Hepatocyte (in vitro differentiated cells): ENCODE measurements around the gene GRM4. TPM values are rescaled to one million over a fixed set of nuclear protein-coding genes. Genes with fewer than 3 reads are reported as not detected.

Experiments used
- DNase-seq: peaks from one replicate; pipeline ENCODE4 v3.0.0-alpha.2; 2016; ENCODE audit warnings: low spot score
- H2AFZ ChIP-seq: fragments of 200-600 bp; sonication (generic); 2 replicates; pipeline ENCODE4 v1.6.0; 2016; ENCODE audit warnings: antibody characterized with exemption, mild to moderate bottlenecking
- H3K27ac ChIP-seq: fragments of 200-600 bp; sonication (generic); 2 replicates; pipeline ENCODE4 v1.5.1; 2016; ENCODE audit warnings: mild to moderate bottlenecking
- H3K27me3 ChIP-seq: fragments of 200-600 bp; sonication (generic); 2 replicates; pipeline ENCODE4 v1.6.1; 2016
- H3K36me3 ChIP-seq: fragments of 200-600 bp; sonication (generic); replicated peaks from 2 replicates; pipeline ENCODE4 v1.5.1; 2016; ENCODE audit warnings: low read depth; ENCODE audit not compliant: insufficient read depth
- H3K4me1 ChIP-seq: fragments of 200-600 bp; sonication (generic); 2 replicates; pipeline ENCODE4 v1.5.1; 2016; ENCODE audit warnings: mild to moderate bottlenecking, moderate library complexity; ENCODE audit not compliant: insufficient read depth
- H3K4me2 ChIP-seq: fragments of 200-600 bp; sonication (generic); 2 replicates; pipeline ENCODE4 v1.6.0; 2016
- H3K4me3 ChIP-seq: fragments of 200-600 bp; sonication (generic); 2 replicates; pipeline ENCODE4 v1.5.1; 2016; ENCODE audit warnings: mild to moderate bottlenecking
- H3K79me2 ChIP-seq: fragments of 200-600 bp; sonication (generic); 2 replicates; pipeline ENCODE4 v1.6.0; 2017; ENCODE audit warnings: mild to moderate bottlenecking
- H3K9me2 ChIP-seq: fragments of 200-600 bp; sonication (generic); replicated peaks from 2 replicates; pipeline ENCODE4 v1.6.0; 2017; ENCODE audit warnings: mild to moderate bottlenecking; ENCODE audit not compliant: insufficient read depth
- H3K9me3 ChIP-seq: fragments of 200-600 bp; sonication (generic); 2 replicates; pipeline ENCODE4 v1.5.1; 2016; ENCODE audit warnings: low read depth, mild to moderate bottlenecking
- H4K20me1 ChIP-seq: fragments of 200-600 bp; sonication (generic); 2 replicates; pipeline ENCODE4 v1.6.0; 2016; ENCODE audit warnings: mild to moderate bottlenecking; ENCODE audit not compliant: insufficient read depth, poor library complexity, severe bottlenecking
- EZH2 ChIP-seq: fragments of 200-600 bp; sonication (generic); IDR thresholded peaks from 2 replicates; pipeline ENCODE4 v1.6.1; 2016; ENCODE audit warnings: antibody characterized with exemption, mild to moderate bottlenecking, borderline replicate concordance
- EZH2phosphoT487 ChIP-seq: fragments of 200-600 bp; sonication (generic); IDR thresholded peaks from one replicate; pipeline ENCODE4 v1.6.1; 2018; ENCODE audit warnings: antibody characterized with exemption, mild to moderate bottlenecking, low read depth, moderate library complexity; ENCODE audit not compliant: unreplicated experiment, severe bottlenecking
- WGBS: methylation state at CpG from one replicate; pipeline ENCODE4 v1.1.6; 2016; ENCODE audit warnings: low lambda C conversion rate; ENCODE audit errors: missing lambda C conversion rate; 5-methylcytosine and 5-hydroxymethylcytosine counted together
- polyA plus RNA-seq: library from polyadenylated mRNA; unstranded; fragments of >200 nt; fragmentation: Nextera tagmentation; extraction: Ambion mirVana; gene quantifications from 2 replicates; pipeline ENCODE4 v1.2.1, GENCODE V29; 2016
- total RNA-seq: library from RNA; depleted of rRNA; stranded (reverse); fragments of >200 nt; gene quantifications from 2 replicates; pipeline ENCODE4 v1.2.3, GENCODE V29; 2014
- TF ChIP-seq, protein P1 (sequence below): fragments of 200-600 bp; sonication (generic); IDR thresholded peaks from 2 replicates; pipeline ENCODE4 v1.5.1; 2016; ENCODE audit warnings: antibody characterized with exemption, mild to moderate bottlenecking; ENCODE audit not compliant: poor library complexity

GRM4 gene
- total and polyA plus RNA-seq, 2 experiments from 2014 or later = 0.03 TPM; not detected in 1

DNA sequence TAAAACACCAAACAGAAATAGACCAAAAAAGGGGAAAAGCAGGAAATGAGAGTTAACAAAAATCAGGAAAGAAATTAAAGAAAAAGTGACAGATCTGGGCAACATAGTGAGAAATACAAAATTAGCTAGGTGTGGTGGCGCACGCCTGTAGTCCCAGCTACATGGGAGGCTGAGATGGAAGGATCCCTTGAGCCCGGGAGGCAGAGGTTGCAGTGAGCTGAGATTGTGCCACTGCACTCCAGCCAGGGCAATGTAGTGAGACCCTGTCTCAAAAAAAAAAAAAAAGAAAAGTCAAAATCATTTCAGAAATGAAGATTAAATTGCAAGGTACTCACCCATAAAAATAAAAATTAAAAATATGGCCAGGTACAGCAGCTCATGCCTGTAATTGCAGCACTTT is 13.0 kb upstream of the GRM4 start:
- H3K79me2 ChIP-seq = no peaks in the 10 kb centered on the region
- no peaks in the 10 kb centered on the region for H4K20me1 ChIP-seq
- peaks cover 6% of the 10 kb centered on the region for H3K9me3 ChIP-seq
- no peaks in the 10 kb centered on the region for H3K9me2 ChIP-seq
- no peak overlapping the region for H2AFZ ChIP-seq
- no peak overlapping the region for H3K27ac ChIP-seq
- H3K36me3 ChIP-seq = no peaks in the 10 kb centered on the region
- H3K4me2 ChIP-seq = no peak overlapping the region
- TF ChIP-seq EZH2phosphoT487 = no peak
- TF ChIP-seq, protein P1, sequence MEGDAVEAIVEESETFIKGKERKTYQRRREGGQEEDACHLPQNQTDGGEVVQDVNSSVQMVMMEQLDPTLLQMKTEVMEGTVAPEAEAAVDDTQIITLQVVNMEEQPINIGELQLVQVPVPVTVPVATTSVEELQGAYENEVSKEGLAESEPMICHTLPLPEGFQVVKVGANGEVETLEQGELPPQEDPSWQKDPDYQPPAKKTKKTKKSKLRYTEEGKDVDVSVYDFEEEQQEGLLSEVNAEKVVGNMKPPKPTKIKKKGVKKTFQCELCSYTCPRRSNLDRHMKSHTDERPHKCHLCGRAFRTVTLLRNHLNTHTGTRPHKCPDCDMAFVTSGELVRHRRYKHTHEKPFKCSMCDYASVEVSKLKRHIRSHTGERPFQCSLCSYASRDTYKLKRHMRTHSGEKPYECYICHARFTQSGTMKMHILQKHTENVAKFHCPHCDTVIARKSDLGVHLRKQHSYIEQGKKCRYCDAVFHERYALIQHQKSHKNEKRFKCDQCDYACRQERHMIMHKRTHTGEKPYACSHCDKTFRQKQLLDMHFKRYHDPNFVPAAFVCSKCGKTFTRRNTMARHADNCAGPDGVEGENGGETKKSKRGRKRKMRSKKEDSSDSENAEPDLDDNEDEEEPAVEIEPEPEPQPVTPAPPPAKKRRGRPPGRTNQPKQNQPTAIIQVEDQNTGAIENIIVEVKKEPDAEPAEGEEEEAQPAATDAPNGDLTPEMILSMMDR = no peak
- no peak for TF ChIP-seq EZH2
- no peak overlapping the region for H3K4me3 ChIP-seq
- H3K27me3 ChIP-seq = peaks cover 15% of the 10 kb centered on the region
- H3K4me1 ChIP-seq = no peaks in the 10 kb centered on the region
- 98% methylated on average over 3 of the region's 3 CpGs for WGBS
- DNase-seq = no peak

GRCh38 chr6:34157851-34158250 is 12.0 kb upstream of the GRM4 start:
- H3K27me3 ChIP-seq = peaks cover 22% of the 10 kb centered on the region
- no peak overlapping the region for H3K4me3 ChIP-seq
- DNase-seq = no peak
- H4K20me1 ChIP-seq = no peaks in the 10 kb centered on the region
- H3K27ac ChIP-seq = no peak overlapping the region
- H3K36me3 ChIP-seq = no peaks in the 10 kb centered on the region
- H2AFZ ChIP-seq = no peak overlapping the region
- 89% methylated on average over 6 of the region's 6 CpGs for WGBS
- no peak overlapping the region for H3K4me2 ChIP-seq
- peaks cover 6% of the 10 kb centered on the region for H3K9me3 ChIP-seq
- no peaks in the 10 kb centered on the region for H3K79me2 ChIP-seq
- TF ChIP-seq EZH2phosphoT487 = no peak
- no peak for TF ChIP-seq EZH2
- TF ChIP-seq, protein P1 = no peak
- H3K4me1 ChIP-seq = no peaks in the 10 kb centered on the region
- H3K9me2 ChIP-seq = no peaks in the 10 kb centered on the region

DNA sequence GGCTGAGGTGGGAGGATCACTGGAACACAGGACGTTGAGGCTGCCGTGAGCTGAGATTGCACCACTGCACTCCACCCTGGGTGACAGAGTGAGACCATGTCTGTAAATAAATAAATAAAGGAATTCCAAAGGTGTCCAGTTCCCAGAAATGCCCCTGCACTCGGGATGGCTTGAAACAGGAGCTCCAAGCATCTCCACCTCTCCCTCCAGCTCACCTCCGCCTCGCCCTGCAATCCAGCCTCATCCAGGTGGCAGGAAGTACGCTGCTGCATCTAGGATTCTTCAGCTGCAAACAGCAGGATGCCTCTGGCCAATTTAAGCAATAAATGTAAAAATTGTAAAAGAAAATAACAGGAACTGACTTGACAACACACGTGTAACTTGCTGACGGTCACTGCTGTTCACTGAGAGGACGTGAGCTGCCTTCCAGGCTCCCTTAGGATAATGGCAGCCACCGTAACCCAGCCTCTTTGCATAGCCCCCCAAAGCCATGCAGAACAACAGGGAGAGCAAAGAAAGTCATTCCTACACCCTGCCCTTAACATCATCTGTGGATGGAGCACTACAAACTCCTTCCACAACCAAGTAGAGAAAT is 11.4 kb upstream of the GRM4 start:
- no peaks in the 10 kb centered on the region for H3K36me3 ChIP-seq
- no peaks in the 10 kb centered on the region for H3K9me2 ChIP-seq
- no peak for DNase-seq
- no peak overlapping the region for H3K27ac ChIP-seq
- H3K4me1 ChIP-seq = no peaks in the 10 kb centered on the region
- H4K20me1 ChIP-seq = no peaks in the 10 kb centered on the region
- no peaks in the 10 kb centered on the region for H3K79me2 ChIP-seq
- H2AFZ ChIP-seq = no peak overlapping the region
- TF ChIP-seq EZH2 (no peak), EZH2phosphoT487 (no peak)
- TF ChIP-seq, protein P1 = no peak
- H3K27me3 ChIP-seq = peaks cover 26% of the 10 kb centered on the region
- H3K4me3 ChIP-seq = no peak overlapping the region
- 86% methylated on average over 10 of the region's 10 CpGs for WGBS
- no peak overlapping the region for H3K4me2 ChIP-seq
- H3K9me3 ChIP-seq = peaks cover 6% of the 10 kb centered on the region
